ENCODE data around the gene SPTSSA.

DNA sequence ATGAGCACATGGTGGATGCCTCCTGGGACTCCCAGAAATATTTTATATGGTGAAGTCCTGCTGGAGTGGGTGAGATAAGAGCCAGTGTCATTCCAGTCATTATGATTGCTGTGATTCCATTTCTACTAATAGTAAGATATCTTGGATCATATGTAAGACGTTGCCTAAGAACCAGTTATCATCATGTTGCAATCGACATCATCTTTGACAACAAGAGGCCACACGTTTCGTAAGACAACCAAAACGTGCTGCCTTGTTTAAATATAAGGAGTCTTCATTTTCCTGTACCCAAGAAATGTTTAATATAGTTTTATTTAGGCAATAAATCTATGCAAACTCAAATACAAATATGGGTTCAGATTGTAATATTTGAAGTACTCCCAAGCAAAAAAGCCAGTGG lies 58.4 kb downstream of the SPTSSA start:
- TF ChIP-seq CTCF (IDR thresholded peaks at IDR 0.05; ENCODE audit: insufficient read depth, low read length, poor library complexity, severe bottlenecking) (no peak), EZH2phosphoT487 (conservative IDR thresholded peaks at IDR 0.05; ENCODE audit: low read length) (no peak)
